Astrocyte of the hippocampus (primary cell): ENCODE data around the gene LVRN.

ENCODE experiments used
- DNase-seq: peaks from one replicate; pipeline ENCODE4 v3.0.0; 2011; ENCODE audit warnings: low read depth, low spot score

The LVRN gene

DNA sequence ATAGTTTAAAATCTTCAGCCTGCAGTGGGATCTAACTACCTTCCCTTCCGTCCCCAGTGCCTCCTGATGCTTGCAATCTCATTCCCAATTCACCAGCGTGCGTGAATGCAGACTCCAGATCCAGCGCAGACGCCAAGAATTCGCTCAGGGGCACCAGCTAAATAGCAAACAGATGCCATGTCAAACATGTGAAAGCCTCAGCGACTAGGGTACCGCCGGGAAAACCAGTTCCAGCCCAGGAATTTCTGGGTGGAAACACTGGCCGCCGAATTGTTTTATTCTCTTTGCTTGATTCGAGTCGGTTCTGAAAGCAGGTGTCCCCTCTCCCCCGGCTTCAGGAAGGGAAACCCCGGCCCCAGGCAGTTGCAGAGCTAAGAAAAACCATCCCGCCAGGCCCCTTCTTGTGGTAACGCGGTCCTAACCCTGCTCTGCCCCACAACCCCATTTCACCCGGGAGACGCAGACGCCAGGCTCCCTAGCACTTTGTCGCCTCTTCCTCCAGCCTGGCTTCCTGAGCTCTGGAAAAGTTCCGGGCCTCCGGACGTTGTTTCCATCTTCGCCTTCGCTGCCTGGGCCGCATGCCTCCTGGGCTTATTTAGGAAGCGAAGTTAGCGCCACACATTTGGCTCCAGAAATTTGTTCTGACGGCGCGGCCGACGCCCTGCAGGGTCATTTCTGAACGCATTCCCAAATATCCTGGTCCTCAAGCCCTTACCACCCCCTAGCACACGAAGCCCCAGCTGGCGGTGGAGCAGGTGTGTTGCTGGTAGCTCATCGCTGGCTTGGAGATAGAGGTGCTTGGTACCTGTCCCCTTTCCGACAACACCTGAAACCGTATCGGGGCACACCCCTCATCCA is 665 bp upstream of the LVRN start:
- peak; percentile 62 for DNase-seq

DNA sequence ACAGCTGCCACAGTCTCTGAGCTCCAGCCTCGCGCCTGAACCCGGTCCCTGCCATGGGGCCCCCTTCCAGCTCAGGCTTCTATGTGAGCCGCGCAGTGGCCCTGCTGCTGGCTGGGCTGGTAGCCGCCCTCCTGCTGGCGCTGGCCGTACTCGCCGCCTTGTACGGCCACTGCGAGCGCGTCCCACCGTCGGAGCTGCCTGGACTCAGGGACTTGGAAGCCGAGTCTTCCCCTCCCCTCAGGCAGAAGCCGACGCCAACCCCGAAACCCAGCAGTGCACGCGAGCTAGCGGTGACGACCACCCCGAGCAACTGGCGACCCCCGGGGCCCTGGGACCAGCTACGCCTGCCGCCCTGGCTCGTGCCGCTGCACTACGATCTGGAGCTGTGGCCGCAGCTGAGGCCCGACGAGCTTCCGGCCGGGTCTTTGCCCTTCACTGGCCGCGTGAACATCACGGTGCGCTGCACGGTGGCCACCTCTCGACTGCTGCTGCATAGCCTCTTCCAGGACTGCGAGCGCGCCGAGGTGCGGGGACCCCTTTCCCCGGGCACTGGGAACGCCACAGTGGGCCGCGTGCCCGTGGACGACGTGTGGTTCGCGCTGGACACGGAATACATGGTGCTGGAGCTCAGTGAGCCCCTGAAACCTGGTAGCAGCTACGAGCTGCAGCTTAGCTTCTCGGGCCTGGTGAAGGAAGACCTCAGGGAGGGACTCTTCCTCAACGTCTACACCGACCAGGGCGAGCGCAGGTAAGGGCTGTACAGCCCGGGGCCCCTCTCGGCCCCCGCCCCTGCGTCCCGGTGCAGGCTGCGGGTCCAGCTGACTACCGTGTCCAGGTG is 509 bp downstream of the LVRN start:
- peak; percentile 67 for DNase-seq

DNA sequence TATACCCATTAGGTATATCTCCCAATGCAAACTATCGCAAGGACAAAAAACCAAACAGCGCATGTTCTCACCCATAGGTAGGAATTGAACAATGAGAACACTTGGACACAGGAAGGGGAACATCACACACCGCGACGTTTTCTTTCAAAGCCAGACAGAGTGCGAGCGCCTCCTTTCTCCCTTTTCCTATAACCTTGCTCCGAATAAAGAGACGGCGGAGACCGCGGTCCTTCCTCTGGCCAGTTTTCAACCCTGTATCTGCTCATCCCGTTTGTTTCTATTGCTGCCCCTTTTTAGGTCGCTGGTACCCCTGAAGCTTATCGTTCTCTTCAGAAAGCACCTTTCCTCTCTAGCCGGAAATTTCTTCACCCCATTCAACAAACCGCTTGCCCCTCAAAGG is 1.3 kb downstream of the LVRN start:
- DNase-seq = peak; percentile 16

DNA sequence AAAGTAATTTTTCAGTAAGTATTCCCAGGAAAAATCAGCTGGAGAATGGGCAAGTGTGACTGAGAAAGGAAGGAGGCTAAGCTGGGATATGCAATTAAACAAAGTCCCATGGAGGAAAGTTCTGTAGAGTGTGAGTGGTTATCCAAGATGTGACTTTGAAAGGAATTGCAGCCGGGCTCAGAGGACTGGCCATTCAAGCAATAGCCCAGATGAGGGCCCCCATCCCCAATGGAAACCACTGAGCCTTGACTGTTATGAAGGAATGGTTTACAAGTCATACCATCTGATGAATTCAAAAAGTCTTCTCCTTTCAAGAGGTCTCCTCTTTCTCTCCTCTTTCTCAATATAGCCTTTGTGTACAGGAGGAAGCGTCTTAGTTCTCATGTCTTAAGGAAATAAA is 6.5 kb downstream of the LVRN start:
- no peak for DNase-seq

DNA sequence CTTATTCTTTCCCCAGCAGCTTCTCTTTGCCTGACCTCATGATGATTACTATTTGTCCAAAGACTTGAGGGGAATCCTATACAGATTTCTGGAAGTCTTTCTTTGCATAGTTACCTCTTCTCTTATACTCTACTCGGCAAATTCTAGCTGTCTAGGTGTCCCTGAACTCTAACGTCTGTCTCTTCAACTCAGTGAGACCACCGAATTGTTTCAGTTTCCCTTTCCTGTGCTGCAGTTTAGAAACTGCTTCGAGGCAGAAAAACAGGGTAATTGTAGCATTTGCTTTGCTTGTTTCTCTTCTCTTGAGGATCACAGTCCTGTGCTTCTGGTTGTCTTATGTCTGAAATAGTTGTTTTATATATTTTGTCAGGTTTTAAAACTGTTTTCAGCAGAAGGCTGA is 14.8 kb downstream of the LVRN start:
- DNase-seq = no peak

DNA sequence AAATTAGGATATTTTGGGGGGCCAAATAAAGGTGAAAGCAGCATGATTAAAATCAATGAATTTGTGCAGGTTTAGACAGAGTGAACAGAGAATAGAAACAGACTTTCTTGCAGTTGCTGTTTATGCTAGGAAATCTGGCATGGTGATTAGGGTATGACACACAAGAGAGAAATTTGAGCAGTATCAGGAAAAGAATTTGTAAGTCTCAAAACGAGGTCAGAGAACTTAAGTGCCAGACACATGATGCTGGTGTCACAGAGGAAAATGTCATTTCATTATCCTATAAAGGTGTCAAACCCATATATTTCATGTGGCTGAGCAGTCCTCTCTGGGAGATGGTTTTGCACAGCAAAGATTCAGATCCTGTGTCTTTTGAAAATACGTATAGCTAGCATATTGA is 15.7 kb downstream of the LVRN start:
- DNase-seq = peak; percentile 84

DNA sequence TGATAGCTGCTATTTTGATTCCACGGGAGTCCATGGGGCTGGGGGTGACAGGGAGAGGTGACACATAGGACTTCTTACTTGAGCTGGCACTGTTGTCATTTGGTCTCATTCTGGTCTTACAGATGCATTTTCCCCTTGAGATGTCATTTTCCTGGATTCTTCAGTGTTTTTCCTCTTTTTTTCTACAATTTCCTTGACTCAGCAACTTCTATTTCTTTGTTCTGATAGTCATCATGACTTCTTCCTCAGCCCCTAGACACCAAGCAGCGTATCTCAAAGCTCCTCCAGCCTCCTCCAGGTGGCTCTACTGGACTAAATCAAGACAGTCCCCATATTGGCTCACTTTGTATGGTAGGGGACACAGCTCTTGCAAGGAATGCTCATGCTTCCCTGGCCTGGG is 16.5 kb downstream of the LVRN start:
- no peak for DNase-seq

DNA sequence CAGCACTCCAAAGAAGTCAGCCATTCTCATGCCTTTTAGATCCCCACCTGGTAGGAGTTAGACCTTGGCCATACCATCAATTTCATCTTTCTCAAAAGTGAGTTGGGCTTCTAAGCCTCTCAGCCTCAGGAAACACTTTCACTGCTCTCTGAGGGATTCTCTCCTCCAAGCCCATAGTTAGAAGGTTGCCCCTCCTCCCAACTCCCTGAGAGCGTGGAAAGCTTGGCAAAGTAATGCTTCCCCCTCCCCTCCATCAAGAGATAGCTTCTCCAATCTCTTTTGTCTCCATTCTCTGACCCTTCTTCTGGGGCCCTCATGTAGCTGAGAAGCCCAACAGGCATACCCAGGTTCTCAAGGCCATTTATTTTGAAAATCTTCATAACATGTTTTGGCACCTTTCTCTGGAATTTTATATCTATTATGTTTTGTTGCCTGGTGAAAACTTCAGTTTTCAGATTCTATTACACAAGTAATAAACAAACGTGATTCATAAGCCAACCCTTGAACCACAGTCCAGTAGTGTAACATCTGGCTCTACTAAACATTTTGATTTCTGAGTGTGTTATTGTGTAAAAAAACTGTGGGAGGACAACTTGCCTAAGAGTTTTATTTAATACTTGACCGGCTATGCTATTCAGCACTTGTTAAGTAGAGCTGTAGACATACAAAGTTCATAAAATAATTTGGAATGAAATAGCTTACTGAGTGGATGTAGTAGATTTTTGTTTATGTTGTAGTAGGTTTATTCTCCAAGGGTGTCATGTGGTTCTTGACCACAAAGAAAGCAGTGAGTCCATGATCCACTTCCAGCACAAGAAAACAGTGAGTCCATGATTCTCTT is 17.1 kb downstream of the LVRN start:
- no peak for DNase-seq

DNA sequence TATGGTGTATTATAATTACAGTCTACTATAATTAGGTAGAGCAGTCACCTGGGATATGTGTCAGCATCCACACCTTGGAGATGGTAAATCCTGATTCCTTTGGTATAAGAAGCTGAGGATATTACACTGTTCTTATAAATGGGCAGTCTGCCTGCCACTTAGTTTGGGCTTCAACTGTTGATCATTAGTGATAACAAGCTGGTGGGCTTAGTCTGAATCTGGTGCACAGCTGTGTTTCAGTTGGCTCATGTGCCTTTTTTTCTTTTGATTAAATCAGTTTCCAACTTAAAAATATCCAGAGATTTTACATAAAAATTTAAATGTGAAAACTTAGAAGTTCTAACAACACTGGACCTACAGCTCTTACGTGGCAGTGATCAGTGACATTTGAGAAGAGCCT is 21.2 kb downstream of the LVRN start:
- no peak for DNase-seq

DNA sequence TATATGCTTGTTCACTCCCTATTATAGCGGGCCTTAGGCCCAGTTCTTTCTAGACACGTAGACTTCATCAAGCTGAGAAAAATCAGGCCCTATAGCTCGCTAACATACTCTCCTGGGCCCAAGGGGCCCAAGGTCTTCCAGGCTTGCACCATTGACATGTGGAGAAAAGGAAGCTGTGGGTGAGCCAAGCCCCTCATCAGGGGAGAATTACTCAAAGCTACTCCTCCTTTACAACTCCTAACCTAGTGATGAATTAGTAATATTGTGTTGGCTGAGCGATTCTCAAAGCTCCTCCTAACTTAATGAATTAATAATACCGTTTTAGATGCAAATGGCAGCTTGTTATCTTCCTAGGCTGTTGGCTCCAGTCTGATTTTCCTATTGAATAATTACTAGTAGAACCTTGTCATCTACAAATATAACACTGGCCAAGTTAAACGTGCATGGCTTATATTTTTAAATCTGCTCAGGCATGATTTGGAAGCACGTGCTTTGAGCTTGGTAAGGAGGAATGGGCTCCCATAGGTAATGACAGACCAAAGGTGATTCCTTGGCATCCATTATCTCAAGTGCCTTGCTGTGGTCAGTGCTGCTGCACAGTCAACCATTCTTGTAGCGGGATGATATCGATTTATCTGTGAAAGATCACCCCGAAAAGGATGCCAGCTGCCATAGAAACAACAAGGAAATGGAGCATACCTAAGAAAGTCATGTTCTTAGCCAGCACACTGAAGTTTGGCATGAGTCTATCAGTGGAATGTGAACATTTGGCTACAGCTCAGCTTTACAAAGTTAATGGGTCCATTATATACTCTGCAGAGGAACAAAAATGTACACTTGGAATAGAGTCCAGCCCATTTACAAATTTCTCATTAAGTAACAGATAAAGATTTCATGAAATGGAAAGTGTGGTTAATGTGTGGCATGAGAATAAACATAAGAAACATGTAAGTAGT is 23.8 kb downstream of the LVRN start:
- peak; percentile 88 for DNase-seq

DNA sequence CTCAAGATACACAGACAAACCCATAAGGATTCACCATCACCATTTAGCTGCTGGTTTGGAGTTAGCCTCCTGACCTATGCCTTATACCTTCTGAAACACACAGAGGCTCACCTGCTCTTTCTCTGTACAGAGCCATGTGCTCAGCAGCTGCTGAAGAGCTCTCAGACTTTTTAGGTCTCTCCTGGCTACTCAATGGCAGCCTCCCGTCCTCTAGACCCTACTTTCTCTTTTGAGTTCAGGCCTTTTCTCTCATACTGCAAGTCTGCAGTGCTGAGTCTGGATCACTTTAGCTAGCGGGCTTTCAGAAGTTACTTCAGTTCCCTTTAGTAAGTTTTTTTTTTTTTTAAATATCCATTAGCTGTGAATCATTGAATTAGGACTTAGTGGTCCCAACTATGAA is 25.7 kb downstream of the LVRN start:
- DNase-seq = no peak

DNA sequence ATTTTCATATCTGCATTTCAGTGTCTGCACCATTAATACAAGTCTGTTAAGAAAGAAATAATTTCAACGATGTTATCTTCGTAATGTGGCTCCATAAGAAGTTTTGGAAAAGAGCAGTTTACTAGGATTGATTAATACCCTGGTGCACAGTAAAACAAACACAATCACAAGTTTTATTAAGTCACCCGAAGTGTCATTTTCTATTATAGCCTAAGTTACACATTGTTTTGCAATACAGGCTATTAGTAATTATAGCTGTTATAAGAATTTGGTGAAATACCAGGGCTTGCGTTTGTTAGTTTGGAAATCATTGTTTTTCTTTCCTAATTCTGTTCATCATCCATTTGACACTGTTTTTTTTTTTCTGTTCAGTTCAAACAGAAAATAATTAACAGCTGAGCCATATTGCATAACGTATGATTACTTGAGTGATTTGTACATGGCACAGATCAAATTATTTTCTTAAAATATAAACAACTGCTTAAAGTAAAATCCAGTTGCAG is 30.6 kb downstream of the LVRN start:
- no peak for DNase-seq

DNA sequence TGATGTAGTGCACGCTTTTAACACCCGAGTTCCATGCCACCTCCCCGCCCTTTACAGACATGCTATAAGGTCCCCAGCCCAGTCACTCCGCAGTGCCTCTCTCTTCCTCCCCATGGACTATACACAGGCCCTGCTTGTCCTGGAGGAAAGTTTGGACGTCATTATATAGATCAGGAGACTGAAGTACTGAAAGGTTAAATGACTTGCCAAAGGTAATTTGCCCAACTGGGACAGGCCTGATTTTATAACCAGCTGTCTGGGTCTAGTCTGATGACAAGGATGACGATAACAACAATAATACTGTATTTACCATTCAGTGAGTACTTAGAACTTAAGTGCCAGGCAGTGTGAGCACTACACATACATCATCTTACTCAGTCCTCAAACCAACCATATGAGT is 33.1 kb downstream of the LVRN start:
- DNase-seq = no peak

DNA sequence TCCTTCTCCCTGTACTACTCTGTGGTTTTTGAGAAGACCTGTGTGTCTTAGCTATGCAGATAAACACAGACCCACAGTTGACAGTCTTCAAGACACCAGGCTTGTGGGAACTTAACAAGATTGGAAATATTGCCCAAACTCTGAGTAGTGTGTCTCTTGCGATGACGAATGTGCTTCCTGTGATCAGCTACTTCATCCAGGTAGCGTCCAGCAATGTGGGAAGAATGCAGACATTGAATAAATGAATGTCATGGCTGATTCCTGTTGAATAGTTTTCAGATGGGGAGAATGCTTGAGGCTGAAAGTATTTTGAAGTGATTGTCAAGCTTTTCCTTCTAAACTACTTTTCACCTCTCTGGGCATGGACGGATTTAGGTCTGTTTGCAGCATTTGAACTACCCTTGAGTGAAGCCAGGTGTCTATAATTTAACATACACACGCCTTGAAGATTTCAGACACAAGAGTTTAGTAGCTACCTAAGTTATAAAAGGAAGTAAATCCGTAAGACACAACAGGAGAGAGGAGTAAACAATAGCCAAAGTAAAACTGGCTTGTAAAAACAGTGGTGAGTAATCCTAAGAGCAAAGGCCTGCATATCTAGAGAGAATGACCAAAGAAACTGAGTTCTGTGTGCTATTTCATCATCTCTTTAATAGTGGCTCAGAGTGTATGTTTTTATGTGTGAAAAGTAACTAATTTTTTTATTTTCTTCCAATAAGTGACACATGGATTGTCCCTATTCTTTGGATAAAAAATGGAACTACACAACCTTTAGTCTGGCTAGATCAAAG is 40.0 kb downstream of the LVRN start:
- peak; percentile 11 for DNase-seq

DNA sequence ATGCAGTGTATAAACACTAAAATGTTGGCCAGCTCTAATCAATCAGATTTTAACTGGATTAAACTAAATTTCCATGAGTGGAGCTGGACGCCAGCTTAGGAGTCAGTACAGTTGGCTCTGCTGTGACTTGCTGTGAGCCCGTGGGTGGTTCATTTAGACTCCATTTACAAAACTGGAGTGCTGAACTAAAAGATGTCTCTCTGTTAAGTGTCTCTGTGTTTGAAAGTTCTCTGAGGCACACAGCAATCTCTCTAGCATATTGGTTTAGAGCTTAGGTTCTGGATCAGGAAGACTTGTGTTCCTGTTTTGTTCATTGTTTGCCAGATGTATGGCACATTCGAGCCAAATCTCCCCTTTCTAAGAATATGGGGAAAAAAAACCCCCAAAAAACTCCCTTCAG is 42.0 kb downstream of the LVRN start:
- no peak for DNase-seq

DNA sequence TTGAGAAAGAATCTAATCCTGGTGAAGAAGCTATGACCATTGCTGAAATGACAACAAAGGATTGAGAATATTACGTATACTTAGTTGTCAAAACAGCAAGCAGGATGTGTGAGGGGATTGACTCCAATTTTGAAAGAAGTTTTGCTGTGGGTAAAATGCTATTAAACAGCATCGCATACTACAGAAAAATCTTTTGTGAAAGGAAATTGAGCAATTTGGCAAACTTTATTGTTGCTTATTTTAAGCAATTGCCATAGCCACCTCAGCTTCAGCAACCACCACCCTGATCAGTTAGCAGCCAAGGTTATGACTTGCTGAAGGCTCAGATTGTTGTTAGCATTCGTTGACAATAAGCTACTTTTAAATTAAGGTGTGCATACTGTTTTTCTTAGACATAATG is 47.5 kb downstream of the LVRN start:
- no peak for DNase-seq

DNA sequence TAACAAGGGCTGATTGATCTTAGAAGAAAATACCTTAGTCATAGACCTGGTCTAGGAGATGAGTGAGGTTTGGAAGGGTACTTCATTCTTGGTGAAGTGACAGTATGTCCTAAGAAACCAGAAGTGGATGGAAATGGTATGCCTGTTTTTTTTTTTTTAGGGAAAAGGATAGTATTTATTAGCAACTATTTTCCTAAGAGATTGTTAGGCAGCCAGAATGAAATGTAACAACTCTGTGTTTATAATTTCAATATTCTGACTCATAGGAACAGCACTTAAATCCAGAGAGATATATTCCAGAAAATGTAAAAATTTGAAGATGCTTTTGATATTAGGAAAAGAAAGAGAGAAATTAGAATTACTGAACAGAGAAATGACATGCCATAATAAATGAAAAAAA is 48.8 kb downstream of the LVRN start:
- no peak for DNase-seq

DNA sequence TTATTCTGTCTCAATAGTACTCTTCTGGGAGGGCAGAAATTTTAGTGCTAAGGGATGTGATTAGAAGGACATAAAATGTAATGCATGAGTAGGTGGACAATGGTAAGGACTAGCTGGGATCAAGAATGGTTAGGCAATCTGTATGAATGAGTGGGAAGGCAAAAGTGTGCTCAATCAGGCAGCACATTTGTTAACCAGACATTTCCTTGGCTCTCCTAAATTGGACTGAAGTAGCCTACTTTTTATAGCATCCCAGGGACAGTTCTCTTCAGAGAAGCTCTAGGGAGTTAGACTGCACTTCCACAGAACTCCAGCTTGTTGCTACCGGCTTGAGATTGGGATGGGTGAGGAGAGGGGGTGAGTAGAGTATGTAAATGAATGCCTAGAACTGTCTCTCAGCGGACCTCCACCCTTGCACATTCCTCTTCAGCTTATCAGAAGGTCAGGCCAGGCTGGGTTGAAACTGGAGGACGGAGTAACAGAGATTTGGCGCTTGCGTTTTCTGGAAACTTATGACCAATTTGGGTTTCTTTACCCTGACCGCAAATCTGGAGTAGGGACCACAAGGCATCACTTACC is 51.0 kb downstream of the LVRN start:
- no peak for DNase-seq

DNA sequence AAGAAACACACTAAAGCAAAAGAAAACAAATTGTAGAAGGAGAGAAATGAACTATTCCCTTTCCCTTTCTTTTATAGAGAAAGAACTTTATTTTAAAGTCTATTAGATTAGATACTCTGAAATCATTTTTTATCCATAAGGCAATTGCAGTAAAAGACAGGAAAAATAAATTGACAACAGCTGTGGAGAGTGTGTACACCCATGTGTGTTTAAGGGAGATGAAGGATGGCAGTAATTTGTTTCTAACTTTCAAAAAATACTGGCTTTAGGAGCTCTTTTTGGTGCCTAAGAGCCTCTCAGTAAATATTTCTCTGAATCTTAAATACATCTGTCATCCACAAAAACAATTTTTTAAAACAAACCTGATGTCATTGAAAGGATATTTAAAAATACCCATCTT is 51.7 kb downstream of the LVRN start:
- DNase-seq = no peak

DNA sequence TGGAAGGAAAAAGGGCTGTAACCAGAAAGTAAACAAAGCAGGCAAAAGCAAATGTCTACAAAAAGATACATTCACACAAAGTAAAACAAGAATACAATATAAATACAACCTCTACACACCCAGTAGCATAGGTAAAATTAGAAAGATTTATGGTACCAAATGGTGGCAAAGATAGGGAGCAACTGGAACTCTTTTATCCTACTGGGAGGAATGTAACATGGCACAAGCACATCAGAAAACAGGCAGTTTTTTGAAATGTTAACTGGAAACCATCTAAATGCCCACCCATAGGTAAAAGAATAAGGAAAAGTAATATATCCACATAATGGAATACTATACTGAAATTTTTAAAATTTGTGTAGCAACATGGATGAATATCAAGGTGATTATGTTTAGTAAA is 61.3 kb downstream of the LVRN start:
- DNase-seq = no peak
